Vagina (tissue), 2 donors: Measurements from ENCODE around the gene ACSS2.

ENCODE experiments used
- CTCF ChIP-seq, 3 experiments: fragments of 450-650 bp in 2 of 3; fragments of 200-600 bp in 1 of 3; sonication (generic) in 1 of 3; IDR thresholded peaks; one replicate each; pipeline ENCODE4 v1.5.1; 2017 to 2019; ENCODE audit warnings: antibody characterized with exemption in 3 of 3, mild to moderate bottlenecking in 2 of 3, moderate library complexity in 2 of 3
- POLR2A ChIP-seq, 2 donors: fragments of 450-650 bp; IDR thresholded peaks; one replicate each; pipeline ENCODE4 v1.6.1; 2017; ENCODE audit warnings: antibody characterized with exemption in 2 of 2, mild to moderate bottlenecking in 2 of 2, moderate library complexity in 2 of 2
- POLR2AphosphoS5 ChIP-seq, 2 donors: sonication (generic); formaldehyde crosslinking; IDR thresholded peaks; one replicate each; pipeline ENCODE4 v1.9.0; 2017; ENCODE audit warnings: antibody characterized with exemption in 2 of 2, mild to moderate bottlenecking in 2 of 2, low read depth in 1 of 2; ENCODE audit not compliant: insufficient read depth in 1 of 2

GRCh38 chr20:34871966-34872621, 4.3 kb upstream of the ACSS2 start:
- TF ChIP-seq CTCF (IDR thresholded peaks at IDR 0.05) (no peak), POLR2AphosphoS5 (IDR thresholded peaks at IDR 0.05; ENCODE audit: insufficient read depth in 1 of 2, low read depth in 1 of 2) (no peak), POLR2A (IDR thresholded peaks at IDR 0.05) (no peak)
